Uterus (tissue), 2 donors: ENCODE measurements around the gene MAPK10.

ENCODE experiments used
- POLR2A ChIP-seq, 2 donors: fragments of 450-650 bp; IDR thresholded peaks; one replicate each; pipeline ENCODE4 v1.6.1; 2016; ENCODE audit warnings: antibody characterized with exemption in 2 of 2, mild to moderate bottlenecking in 1 of 2, moderate library complexity in 1 of 2
- TF ChIP-seq, protein P1 (sequence below), 4 experiments: fragments of 200-600 bp in 2 of 4; fragments of 450-650 bp in 2 of 4; sonication (generic) in 2 of 4; IDR thresholded peaks; one replicate each; pipeline ENCODE4 v1.5.1; 2016 to 2019; ENCODE audit warnings: antibody characterized with exemption in 4 of 4, mild to moderate bottlenecking in 2 of 4, moderate library complexity in 1 of 4

DNA sequence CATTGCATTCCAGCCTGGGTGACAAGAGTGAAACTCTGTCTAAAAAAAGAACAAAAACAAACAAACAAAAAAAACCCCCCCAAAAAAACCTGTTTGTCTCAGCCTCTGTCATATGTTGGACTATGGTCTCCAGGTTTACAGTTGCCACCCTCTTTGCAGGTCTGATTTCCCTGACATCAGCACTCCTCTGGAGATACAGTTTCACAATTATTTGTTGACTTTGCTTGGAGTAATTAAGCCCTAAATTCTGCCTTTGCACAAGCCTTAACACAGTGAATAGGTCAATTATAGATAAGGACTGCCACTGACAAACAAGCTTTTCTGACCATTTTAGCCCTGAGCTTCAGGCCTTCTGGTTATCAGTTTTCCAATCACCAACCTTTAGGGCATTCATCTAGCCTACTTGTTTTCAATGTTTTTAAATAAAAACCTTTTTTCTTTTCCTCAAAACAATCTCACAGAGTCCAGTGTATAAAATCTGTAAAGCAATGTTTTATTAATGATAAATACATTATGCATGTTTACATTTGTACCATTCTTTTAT is 20.4 kb upstream of the MAPK10 start:
- TF ChIP-seq, protein P1, sequence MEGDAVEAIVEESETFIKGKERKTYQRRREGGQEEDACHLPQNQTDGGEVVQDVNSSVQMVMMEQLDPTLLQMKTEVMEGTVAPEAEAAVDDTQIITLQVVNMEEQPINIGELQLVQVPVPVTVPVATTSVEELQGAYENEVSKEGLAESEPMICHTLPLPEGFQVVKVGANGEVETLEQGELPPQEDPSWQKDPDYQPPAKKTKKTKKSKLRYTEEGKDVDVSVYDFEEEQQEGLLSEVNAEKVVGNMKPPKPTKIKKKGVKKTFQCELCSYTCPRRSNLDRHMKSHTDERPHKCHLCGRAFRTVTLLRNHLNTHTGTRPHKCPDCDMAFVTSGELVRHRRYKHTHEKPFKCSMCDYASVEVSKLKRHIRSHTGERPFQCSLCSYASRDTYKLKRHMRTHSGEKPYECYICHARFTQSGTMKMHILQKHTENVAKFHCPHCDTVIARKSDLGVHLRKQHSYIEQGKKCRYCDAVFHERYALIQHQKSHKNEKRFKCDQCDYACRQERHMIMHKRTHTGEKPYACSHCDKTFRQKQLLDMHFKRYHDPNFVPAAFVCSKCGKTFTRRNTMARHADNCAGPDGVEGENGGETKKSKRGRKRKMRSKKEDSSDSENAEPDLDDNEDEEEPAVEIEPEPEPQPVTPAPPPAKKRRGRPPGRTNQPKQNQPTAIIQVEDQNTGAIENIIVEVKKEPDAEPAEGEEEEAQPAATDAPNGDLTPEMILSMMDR (IDR thresholded peaks at IDR 0.05) = no peak
- no peak for TF ChIP-seq POLR2A (IDR thresholded peaks at IDR 0.05)
